Measurements from ENCODE around the gene ASIC4. TPM values are rescaled to one million over a fixed set of nuclear protein-coding genes. Genes with fewer than 3 reads are reported as not detected.

The ASIC4 gene
- total and polyA plus RNA-seq, 2 of the 4 experiments (the other 2 are of a cell fraction), result 0.10 TPM; not detected in 1

DNA sequence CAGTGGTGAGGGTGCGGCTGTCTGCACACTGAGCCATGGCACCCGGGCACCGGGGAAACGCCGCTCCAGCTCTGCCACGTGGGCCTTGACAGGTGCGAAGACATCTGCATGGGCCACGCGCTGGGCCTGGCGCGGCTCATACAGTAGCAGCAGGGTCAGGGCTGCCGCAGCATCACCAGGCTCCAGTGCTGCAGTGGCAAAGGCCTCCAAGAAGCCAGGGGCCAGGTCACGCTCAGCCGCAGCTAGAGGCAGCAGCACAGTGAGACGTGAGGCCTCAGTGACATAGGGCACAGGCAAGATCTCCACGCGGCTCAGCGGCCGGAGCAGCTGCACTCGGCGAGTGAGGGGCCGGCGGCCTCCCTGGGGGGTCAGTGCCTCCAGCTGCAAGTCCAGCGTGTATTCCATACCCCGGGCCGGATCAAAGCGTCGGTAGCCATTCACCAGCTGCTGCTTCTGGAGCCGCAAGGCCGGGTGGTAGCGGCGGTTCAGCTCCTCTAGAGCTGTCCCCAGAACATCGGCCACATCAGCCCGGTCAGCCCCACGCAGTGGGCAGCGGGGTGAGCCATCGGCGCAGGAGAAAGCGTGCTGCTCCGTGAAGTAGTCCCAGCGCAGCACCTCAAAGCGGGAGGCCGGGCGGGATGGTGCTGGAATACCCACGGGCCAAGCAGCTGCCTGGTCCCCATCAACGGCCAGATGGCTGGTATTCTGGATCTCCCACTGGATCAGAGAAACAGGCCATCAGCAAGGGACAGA is 25.8 kb downstream of the ASIC4 start (continued):
- TF ChIP-seq RAD21 (IDR thresholded peaks at IDR 0.05; ENCODE audit: low read length), result no peak

DNA sequence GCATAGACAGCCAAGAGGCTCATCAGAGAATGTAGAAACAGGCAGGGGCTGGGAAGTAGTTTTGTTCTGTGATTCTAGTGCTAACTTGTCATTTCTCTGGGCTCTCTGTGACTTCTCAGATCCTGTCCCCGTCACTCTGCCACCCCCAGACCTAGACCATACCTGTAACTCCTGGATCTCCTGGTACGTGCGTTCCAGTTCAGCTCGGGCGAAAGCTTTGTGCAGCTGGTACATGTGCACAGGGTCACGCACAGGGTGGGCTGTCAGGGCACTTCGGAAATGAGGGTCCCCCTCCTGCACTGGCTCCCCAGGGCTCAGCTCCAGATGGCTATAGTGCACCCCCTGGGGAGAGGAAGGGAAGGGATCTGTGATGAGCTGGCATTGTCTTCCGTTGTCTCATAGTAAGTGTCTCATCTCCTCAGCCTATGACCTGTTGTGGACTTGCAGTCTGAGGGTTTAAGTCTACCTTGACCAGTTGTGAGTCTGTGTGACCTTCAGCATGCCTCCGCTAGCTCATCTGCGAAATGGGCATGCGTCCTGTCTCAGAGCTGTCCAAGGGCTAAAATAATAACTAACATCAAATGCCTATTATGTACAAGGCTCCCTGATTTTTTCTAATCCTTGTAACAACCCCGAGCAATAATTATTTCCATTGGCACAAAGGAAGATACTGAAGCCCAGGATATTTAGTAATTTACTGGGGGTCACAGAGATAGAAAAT is 26.7 kb downstream of the ASIC4 start:
- no peak overlapping the region for H3K4me3 ChIP-seq (ENCODE audit: insufficient read depth, low read depth, low read length)
- no peak overlapping the region for H3K4ac ChIP-seq (ENCODE audit: low read depth, low read length)
- H3K56ac ChIP-seq (ENCODE audit: extremely low read depth, insufficient read depth, low read length), result no peak overlapping the region
- peaks cover 24% of the 10 kb centered on the region for H3K4me1 ChIP-seq (ENCODE audit: control insufficient read depth, insufficient read depth, low read length)
- no peak overlapping the region for H3K9ac ChIP-seq (ENCODE audit: low read depth, low read length)
- no peak overlapping the region for H3K14ac ChIP-seq (replicated peaks; ENCODE audit: low read depth, low read length)
- DNase-seq (no peak), ATAC-seq (ENCODE audit: low read depth) (no peak)
- ChIA-PET POLR2A (ENCODE audit: unreplicated experiment) (no interaction called here), CTCF (interaction anchor here (0.6 to 1.4 kb wide), 6 partner anchors 9 to 148 kb away, joined by 3 to 5 read pairs (median 4); no protein-coding TSS in a partner anchor)
- H3K9me3 ChIP-seq (ENCODE audit: control insufficient read depth, insufficient read depth, low read length), result no peaks in the 10 kb centered on the region
- peaks cover 26% of the 10 kb centered on the region for H3K36me3 ChIP-seq (ENCODE audit: control insufficient read depth, insufficient read depth, low read length)
- H3K23ac ChIP-seq (ENCODE audit: low read depth, low read length), result no peak overlapping the region
- H2BK15ac ChIP-seq (ENCODE audit: low read depth, low read length), result no peak overlapping the region; the same call in 2 of the 3 replicates
- H2AK9ac ChIP-seq (replicated peaks; ENCODE audit: low read depth, low read length, poor library complexity), result no peak overlapping the region
- H3K27me3 ChIP-seq (ENCODE audit: control insufficient read depth, insufficient read depth, low read length), result no peaks in the 10 kb centered on the region
- peaks cover 6 to 38% of the 10 kb centered on the region in 2 experiments; a peak in 3 of 4 replicates for H3K79me1 ChIP-seq (ENCODE audit: low read depth in 1 of 2, low read length in 2 of 2)
- H3K9me1 ChIP-seq (ENCODE audit: insufficient read depth, low read length), result peaks cover 2% of the 10 kb centered on the region; the same call in 1 of the 2 replicates
- H3K4me2 ChIP-seq (ENCODE audit: low read depth, low read length), result no peak overlapping the region
- intact Hi-C loops (cut with micrococcal nuclease), result loop anchor here (1.0 kb wide), 2 partner anchors 101 to 148 kb away; no protein-coding TSS in a partner anchor
- no CpG with 5 or more reads among the region's 12 CpGs for WGBS, 2 experiments (ENCODE audit: extremely low coverage in 2 of 2, insufficient read length in 1 of 2)
- no peak overlapping the region for H4K91ac ChIP-seq (ENCODE audit: insufficient read depth, low read depth, low read length)
- no peak overlapping the region; the same call in 1 of the 2 replicates for H2AK5ac ChIP-seq (ENCODE audit: low read depth, low read length)
- dilution Hi-C loops (cut with HindIII; ENCODE audit: low sequenced_read_pairs, unreplicated experiment), result no loop called here
- H3K18ac ChIP-seq (ENCODE audit: low read depth, low read length), result no peak overlapping the region
- no peak overlapping the region for H4K5ac ChIP-seq (ENCODE audit: low read depth, low read length)
- H2AFZ ChIP-seq (replicated peaks; ENCODE audit: low read length, poor library complexity), result no peak overlapping the region
- no peak overlapping the region for H2BK5ac ChIP-seq (ENCODE audit: low read depth, low read length, poor library complexity, severe bottlenecking)
- no peak overlapping the region for H2BK20ac ChIP-seq (ENCODE audit: low read depth, low read length)
- H2BK120ac ChIP-seq (ENCODE audit: low read depth, low read length), result no peak overlapping the region
- BruUV-seq (replicated peaks), result no TSS peak
- H3K27ac ChIP-seq (ENCODE audit: insufficient read depth, low read length), result no peak overlapping the region
- TF ChIP-seq RCOR1 (IDR thresholded peaks at IDR 0.05; ENCODE audit: insufficient replicate concordance, low read length) (no peak), USF2 (IDR thresholded peaks at IDR 0.05; ENCODE audit: low read depth, low read length) (no peak), MXI1 (IDR thresholded peaks at IDR 0.05; ENCODE audit: borderline replicate concordance, low read depth, low read length) (no peak), BHLHE40 (IDR thresholded peaks at IDR 0.05; ENCODE audit: low read depth, low read length) (no peak), FOS (IDR thresholded peaks at IDR 0.05; ENCODE audit: low read depth, low read length) (no peak), RAD21 (IDR thresholded peaks at IDR 0.05; ENCODE audit: low read length) (no peak), RFX5 (IDR thresholded peaks at IDR 0.05; ENCODE audit: low read depth, low read length) (no peak), CHD1 (IDR thresholded peaks at IDR 0.05; ENCODE audit: low read depth, low read length) (no peak), POLR2A (IDR thresholded peaks at IDR 0.05; ENCODE audit: low read depth, low read length) (no peak)
- TF ChIP-seq, protein P1, sequence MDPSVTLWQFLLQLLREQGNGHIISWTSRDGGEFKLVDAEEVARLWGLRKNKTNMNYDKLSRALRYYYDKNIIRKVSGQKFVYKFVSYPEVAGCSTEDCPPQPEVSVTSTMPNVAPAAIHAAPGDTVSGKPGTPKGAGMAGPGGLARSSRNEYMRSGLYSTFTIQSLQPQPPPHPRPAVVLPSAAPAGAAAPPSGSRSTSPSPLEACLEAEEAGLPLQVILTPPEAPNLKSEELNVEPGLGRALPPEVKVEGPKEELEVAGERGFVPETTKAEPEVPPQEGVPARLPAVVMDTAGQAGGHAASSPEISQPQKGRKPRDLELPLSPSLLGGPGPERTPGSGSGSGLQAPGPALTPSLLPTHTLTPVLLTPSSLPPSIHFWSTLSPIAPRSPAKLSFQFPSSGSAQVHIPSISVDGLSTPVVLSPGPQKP (IDR thresholded peaks at IDR 0.05; ENCODE audit: borderline replicate concordance, low read depth, low read length), result no peak
- in situ Hi-C loops (cut with MboI; ENCODE audit: low sequenced_read_pairs), result no loop called here
- peaks cover 28% of the 10 kb centered on the region for H4K20me1 ChIP-seq (ENCODE audit: insufficient read depth, low read length)
- no peak overlapping the region for H4K8ac ChIP-seq (ENCODE audit: low read depth in 2 of 2, low read length in 2 of 2)
